ENCODE data around the gene C5orf58. TPM values are rescaled to one million over a fixed set of nuclear protein-coding genes. Genes with fewer than 3 reads are reported as not detected.

C5orf58 gene
- total RNA-seq, 1 donor from 2014 or later: not detected

GRCh38 chr5:170293273-170293672 lies 60.5 kb downstream of the C5orf58 start:
- Mint-ChIP-seq H3K4me3 (peak overlapping the region; percentile 99), H3K9me3 (no peaks in the 10 kb centered on the region), H3K36me3 (ENCODE audit: low read depth) (peaks cover 84% of the 10 kb centered on the region), H3K27me3 (ENCODE audit: insufficient read depth) (no peaks in the 10 kb centered on the region), H3K4me1 (ENCODE audit: low read depth) (peaks cover 79% of the 10 kb centered on the region), H3K27ac (peak overlapping the region; percentile 87)
- no peak for DNase-seq (ENCODE audit: low spot score)
- intact Hi-C loops (cut with micrococcal nuclease): loop anchor here (1.0 to 10.0 kb wide), 4 partner anchors 14 to 1712 kb away; partner anchors contain the start of gene FBXW11

GRCh38 chr5:170294057-170294456 lies 61.3 kb downstream of the C5orf58 start:
- Mint-ChIP-seq H3K36me3 (ENCODE audit: low read depth) (peaks cover 76% of the 10 kb centered on the region), H3K4me3 (peak overlapping the region; percentile 99), H3K9me3 (no peaks in the 10 kb centered on the region), H3K27ac (peak overlapping the region; percentile 36), H3K4me1 (ENCODE audit: low read depth) (peaks cover 77% of the 10 kb centered on the region), H3K27me3 (ENCODE audit: insufficient read depth) (no peaks in the 10 kb centered on the region)
- intact Hi-C loops (cut with micrococcal nuclease): loop anchor here (1.0 to 10.0 kb wide), 2 partner anchors 9 to 1711 kb away; partner anchors contain the start of gene FBXW11
- no peak for DNase-seq (ENCODE audit: low spot score)

GRCh38 chr5:170294556-170294955 lies 61.8 kb downstream of the C5orf58 start:
- no peaks in the 10 kb centered on the region for H3K27me3 Mint-ChIP-seq (ENCODE audit: insufficient read depth)
- peaks cover 72% of the 10 kb centered on the region for H3K4me1 Mint-ChIP-seq (ENCODE audit: low read depth)
- peak overlapping the region; percentile 99 for H3K4me3 Mint-ChIP-seq
- DNase-seq (ENCODE audit: low spot score): no peak
- intact Hi-C loops (cut with micrococcal nuclease): loop anchor here (1.0 to 10.0 kb wide), 2 partner anchors 9 to 1710 kb away; partner anchors contain the start of gene FBXW11
- peak overlapping the region; percentile 71 for H3K27ac Mint-ChIP-seq
- H3K9me3 Mint-ChIP-seq: no peaks in the 10 kb centered on the region
- H3K36me3 Mint-ChIP-seq (ENCODE audit: low read depth): peaks cover 71% of the 10 kb centered on the region

Other genes starting within 250 kb of the C5orf58 start
- not detected in 2 replicates for gene FOXI1, start 127.1 kb upstream of the C5orf58 start, total RNA-seq
- gene LCP2, start 64.8 kb downstream of the C5orf58 start, total RNA-seq: 350 and 351 TPM in 2 replicates
- gene KCNMB1, start 156.4 kb downstream of the C5orf58 start, total RNA-seq: 0.03 TPM in 1 of 2 replicates, not detected in the other